C1 segment of cervical spinal cord (tissue), 14 donors: ENCODE data around the gene PRR7.

Source experiments
- DNase-seq, 14 donors: peaks; one replicate each; lab custom pipeline; 2025; lab: John Stamatoyannopoulos, UW

The PRR7 gene

DNA sequence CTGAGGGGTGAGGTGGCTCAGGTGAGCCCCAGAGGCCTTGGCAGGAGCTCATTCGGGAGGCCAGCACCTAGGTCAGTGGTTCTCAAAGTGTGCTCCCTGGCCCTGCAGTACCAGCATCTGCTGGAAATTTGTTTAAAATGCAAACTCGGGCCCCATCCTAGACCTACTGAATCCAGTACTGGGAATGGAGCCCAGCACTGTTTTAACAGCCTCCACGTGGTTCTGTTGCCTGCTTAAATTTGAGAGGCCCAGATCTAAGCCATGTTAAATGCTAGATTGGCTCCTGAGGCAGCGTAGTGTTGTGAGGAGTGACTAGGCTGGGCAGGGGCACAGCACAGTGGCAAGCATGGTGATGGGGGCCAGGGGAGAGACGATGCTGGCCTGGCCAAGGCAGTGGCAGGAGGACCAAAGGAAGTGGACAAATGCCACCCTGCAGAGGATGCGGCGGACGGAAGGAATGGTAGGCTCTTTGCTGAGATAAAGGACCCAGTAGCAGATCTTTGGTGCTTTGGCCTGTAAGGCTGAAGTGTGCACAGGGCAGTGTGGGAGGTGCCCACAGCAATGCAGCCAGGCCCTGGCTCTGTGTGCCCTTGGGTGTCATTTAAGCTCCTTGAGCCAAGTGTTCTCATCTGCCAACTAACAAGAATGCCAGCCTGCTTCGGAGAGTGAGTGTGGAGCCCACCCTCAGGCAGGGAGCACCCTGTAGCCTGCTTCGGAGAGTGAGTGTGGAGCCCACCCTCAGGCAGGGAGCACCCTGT, 4.2 kb downstream of the PRR7 start:
- peak in 1 of 14 donors; percentile 13 for DNase-seq

DNA sequence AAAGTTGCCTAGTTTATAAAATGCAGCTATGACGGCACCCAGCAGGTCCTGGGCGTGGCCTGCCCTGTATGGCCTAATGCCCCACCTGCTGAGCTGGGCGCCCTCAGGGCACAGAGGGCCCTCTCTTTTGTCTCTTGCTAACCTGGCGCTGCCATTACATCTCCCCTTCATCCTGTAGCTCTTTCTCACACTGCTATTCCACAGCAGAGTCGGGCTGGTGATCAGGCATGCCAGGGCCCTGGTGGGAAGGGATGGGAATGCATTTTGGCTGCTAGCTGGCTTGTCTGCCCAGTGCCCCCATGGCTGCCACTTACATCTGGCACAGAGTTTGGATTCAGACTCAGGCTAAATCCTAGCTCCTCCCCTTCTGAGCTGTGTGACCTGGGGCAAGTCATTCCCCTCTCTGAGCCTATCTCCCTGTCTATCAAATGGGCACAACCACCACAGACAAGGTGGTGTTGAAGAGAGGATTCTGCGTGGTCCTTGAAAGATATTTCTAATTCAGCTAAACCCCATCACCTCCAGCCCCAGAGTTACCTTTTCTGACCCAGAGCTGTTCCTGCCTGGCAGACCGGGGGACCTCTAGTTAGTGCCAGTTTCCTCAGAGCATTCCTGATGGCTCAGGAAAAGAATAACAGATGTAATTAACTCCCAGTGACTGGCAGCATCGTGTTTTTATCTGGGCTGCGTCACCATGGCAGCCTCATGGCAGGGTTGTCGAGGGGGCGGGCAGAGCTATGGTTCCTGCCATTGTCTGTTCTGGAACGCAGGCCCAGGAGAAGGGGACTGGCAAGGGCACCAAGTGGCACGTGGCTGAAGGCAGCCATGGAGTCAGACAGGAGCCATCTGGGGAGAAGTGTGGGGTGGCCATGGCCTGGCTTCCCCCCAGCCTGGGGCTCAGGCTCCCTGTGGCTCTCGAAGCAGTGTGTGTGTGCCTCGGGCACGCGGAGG, 6.3 kb downstream of the PRR7 start:
- peak in 5 of 14 donors; percentile 23 to 44 (median 34) for DNase-seq

DNA sequence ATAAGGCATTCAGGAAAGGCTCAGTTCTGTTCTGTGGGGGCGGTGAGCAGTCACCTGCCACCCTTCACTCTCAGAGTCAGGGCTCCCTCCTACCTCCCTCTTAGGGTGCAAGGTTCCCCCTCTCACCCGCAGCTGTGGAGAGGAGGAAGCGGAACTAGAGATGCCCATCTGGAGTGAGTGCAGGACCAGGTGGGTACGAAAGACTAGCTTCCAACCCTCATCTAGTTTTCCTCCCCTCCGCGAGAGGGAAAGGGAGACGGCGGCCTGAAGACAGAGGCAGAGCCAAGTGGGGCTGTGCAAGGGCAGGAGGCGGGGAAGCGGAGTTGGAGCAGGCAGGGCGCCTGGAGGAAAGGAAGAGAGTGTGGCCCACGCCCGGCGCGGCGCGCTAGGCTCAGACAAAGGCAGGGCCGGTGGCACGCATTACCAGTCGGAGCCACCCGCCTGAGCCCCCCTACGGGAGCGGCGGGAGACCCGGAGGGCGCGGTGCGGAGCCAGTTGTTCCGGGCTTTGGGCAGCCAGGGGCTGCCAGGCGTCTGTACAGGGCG, 7.3 kb downstream of the PRR7 start:
- peak in 6 of 14 donors; percentile 36 to 63 (median 54) for DNase-seq

- peak; percentile 20 to 88 (median 76) for DNase-seq
Measured at GRCh38 chr5:177454397-177455035, 7.9 kb downstream of the PRR7 start.

DNA sequence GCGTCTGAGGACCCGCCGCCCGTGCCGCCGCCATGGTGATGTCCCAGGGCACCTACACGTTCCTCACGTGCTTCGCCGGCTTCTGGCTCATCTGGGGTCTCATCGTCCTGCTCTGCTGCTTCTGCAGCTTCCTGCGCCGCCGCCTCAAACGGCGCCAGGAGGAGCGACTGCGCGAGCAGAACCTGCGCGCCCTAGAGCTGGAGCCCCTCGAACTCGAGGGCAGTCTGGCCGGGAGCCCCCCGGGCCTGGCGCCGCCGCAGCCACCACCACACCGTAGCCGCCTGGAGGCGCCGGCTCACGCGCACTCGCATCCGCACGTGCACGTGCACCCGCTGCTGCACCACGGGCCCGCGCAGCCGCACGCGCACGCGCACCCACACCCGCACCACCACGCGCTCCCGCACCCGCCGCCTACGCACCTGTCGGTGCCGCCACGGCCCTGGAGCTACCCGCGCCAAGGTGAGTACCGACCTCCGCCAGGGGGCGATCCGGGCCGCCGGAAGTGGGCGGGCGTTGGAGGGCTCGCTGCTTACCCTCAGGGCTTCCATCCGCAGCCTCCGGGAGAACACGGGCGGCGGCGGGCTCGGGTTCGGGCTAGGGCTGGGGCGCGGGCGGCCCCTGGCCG, 8.5 kb downstream of the PRR7 start:
- DNase-seq = peak in 8 of 14 donors; percentile 24 to 83 (median 46)

GRCh38 chr5:177455661-177456590, 9.3 kb downstream of the PRR7 start:
- peak; percentile 18 to 87 (median 68) for DNase-seq

- DNase-seq = no peak
Measured at GRCh38 chr5:177456591-177456964, 10.0 kb downstream of the PRR7 start.

DNA sequence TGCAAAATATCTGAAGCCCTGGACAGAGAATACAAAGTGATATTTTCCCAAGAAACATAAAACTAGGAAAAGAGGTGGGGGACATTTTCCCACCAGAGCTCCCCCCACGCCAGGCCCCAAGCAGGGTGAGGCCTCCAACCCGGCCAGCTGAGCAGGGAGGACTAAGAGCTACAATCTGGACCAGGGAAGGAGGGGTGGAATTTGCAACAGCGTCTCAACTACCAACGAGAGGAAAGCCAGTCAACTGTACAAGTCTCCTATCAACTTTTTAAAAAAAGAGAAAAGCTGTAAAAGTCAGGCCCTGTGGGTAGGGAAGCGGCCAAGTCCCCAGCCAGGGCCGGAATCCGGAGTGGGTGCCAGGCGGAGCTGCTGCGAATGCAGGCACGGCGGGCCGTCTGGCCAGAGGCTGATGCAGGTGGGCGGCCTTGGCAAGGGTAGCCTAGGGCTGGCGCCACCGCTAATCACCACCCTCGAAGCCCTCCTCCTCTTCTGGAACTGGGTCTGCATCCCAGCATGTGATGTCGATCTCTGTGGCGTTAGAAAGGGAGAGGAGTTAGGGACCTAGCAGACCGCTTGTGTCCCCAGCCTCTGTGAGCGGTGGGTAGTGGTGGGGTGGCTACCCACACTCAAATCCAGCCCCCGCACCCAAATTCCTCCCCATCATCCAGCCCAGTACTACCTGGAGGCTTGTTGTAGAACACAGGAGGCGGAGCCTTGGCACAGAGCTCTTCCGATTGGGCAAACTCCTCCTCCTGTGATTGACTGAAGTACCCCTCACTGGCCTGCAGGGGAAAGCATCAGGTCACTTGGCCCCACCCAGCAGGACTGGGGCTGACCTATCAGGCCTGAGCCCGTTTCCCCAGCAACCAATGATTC, 10.6 kb downstream of the PRR7 start:
- peak in 12 of 14 donors; percentile 33 to 98 (median 67) for DNase-seq

- peak in 1 of 14 donors; percentile 25 for DNase-seq
Measured at GRCh38 chr5:177457852-177458681, 11.5 kb downstream of the PRR7 start.

- no peak for DNase-seq
Measured at GRCh38 chr5:177458912-177459350, 12.3 kb downstream of the PRR7 start.

DNA sequence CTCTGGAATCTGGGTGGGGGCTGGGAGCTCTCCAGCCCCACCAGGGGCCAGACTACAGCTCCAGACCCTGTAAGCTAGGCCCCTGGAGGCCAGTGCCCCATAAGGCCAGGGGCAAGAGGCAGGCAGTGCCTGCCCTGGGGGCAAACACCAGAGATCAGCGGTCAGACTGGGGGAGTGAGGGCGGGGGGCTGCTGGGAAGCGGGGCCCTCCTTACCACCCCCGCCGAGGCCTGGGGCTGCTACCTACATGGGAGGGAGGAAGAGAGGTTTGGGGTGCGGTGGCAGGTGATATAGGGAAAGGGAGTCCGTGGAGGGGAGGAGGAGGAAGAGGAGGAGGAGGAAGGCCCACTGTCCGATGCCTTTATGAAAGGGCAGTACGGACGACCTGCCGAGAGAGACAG, 12.7 kb downstream of the PRR7 start:
- no peak for DNase-seq

GRCh38 chr5:177459819-177460628, 13.4 kb downstream of the PRR7 start:
- no peak for DNase-seq

DNA sequence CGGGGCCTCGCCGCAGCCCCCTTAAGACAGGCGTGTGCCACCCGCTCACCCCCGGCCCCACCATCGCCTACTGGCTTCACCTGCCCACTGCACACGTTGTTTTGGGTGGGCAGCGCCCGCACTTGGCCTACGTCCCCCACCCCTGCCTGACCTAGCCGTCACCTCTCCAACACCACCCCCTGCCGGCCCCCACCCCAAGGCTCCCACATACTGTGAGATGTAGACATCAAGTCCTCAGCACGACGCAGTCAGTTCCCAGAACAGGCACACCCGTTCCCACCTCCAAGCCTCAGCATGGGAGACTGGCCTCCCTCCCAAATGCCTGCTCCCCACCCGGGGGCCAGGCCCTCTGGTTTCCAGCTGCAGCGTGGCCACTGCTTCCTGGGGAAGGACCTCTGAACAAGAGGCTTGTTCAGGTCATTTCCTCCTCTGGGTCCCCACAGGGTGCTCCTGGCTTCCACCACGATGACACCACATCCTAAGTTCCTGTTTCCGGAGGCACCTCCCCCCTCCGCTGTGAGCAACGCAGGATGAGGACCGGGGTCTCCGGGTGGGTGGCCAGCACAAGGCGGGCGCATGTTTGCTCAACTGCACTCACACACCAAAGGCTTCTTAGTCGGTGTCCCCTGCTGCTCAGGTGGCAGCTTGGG, 15.5 kb downstream of the PRR7 start:
- no peak for DNase-seq

DNA sequence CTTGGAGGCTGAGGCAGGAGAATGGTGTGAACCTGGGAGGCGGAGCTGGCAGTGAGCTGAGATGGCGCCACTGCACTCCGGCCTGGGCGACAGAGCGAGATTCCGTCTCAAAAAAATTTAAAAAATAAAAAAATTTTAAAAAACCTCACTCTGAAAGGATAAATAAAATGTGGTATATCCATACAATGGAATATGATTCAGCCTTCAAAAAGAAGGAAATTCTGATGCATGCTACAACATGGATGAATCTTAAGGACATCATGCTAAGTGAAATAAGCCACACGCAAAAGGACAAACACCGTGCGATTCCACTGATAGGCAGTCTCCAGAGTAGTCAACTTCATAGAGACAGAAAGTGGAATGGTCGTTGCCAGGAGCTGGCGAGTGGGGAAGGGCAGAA, 18.4 kb downstream of the PRR7 start:
- no peak for DNase-seq

GRCh38 chr5:177466861-177467260, 20.2 kb downstream of the PRR7 start:
- DNase-seq = no peak

DNA sequence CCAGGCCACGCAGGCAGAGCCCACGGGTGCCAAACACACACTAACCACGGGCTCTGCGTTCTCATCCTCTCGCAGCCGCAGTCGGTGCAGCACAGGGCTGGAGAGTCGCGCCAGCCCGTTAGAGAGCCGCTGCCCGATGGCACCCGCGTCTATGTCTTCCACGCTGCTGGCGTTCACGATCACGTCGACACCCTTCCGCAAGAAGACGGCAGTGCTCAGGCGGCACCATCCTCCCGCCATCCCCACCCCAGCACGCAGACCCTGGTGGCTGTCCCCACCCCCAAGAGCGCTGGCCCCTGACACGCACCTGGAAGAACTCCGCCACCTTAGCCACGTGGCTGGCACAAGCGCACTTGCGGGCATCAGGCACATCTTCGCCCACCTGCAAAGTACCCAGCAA, 20.8 kb downstream of the PRR7 start:
- DNase-seq = no peak

GRCh38 chr5:177468329-177468684, 21.7 kb downstream of the PRR7 start:
- DNase-seq = no peak
